Gastroesophageal sphincter (tissue), 4 donors: ENCODE results near the gene NR4A3. TPM values are rescaled to one million over a fixed set of nuclear protein-coding genes. Genes with fewer than 3 reads are reported as not detected.
A peak's percentile ranks its signal among the peaks of the same experiment; 100 is the strongest.

ENCODE experiments used
- ATAC-seq: fragments of 150-250 bp; one replicate; pipeline ENCODE4 v1.9.1; 2016; ENCODE audit warnings: mild to moderate bottlenecking, moderate library complexity
- H3K27ac ChIP-seq, 4 donors: fragments of 200-600 bp; sonication (generic) in 3 of 4; 1 replicate in 3 of 4; 2 replicates in 1 of 4; pipeline ENCODE4 v1.5.1; 2016 to 2019
- H3K27me3 ChIP-seq: fragments of 200-600 bp; sonication (generic); one replicate; pipeline ENCODE4 v1.5.1; 2019
- H3K36me3 ChIP-seq, 2 donors: fragments of 200-600 bp; sonication (generic); one replicate each; pipeline ENCODE4 v1.5.1; 2019; ENCODE audit warnings: control low read depth in 1 of 2
- H3K4me1 ChIP-seq, 3 donors: fragments of 200-600 bp; sonication (generic); 1 replicate in 2 of 3; 2 replicates in 1 of 3; pipeline ENCODE4 v1.5.1; 2016 to 2019; ENCODE audit warnings: control low read depth in 2 of 3
- H3K4me3 ChIP-seq, 2 donors: fragments of 200-600 bp; sonication (generic); one replicate each; pipeline ENCODE4 v1.5.1; 2019; ENCODE audit warnings: mild to moderate bottlenecking in 1 of 2, moderate library complexity in 1 of 2
- H3K9me3 ChIP-seq, 3 donors: fragments of 200-600 bp; sonication (generic); one replicate each; pipeline ENCODE4 v1.5.1; 2017 to 2019; ENCODE audit warnings: control low read depth in 2 of 3
- CTCF ChIP-seq, 4 experiments: fragments of 200-600 bp in 2 of 4; fragments of 450-650 bp in 2 of 4; sonication (generic) in 1 of 4; IDR thresholded peaks; one replicate each; pipeline ENCODE4 v1.5.1; 2017 to 2019; ENCODE audit warnings: antibody characterized with exemption in 4 of 4, mild to moderate bottlenecking in 2 of 4, moderate library complexity in 2 of 4
- EP300 ChIP-seq: sonication (generic); formaldehyde crosslinking; IDR thresholded peaks from one replicate; pipeline ENCODE4 v1.6.1; 2017; ENCODE audit warnings: antibody characterized with exemption, mild to moderate bottlenecking
- POLR2A ChIP-seq, 2 donors: fragments of 450-650 bp; IDR thresholded peaks; one replicate each; pipeline ENCODE4 v1.6.1; 2017; ENCODE audit warnings: antibody characterized with exemption in 2 of 2, mild to moderate bottlenecking in 2 of 2, moderate library complexity in 1 of 2
- POLR2AphosphoS5 ChIP-seq: sonication (generic); formaldehyde crosslinking; IDR thresholded peaks from one replicate; pipeline ENCODE4 v1.6.1; 2017; ENCODE audit warnings: antibody characterized with exemption
- WGBS, 2 donors: methylation state at CpG; one replicate each; pipeline ENCODE4 v1.1.5; 2018; ENCODE audit warnings: low coverage in 1 of 2; 5-methylcytosine and 5-hydroxymethylcytosine counted together
- total RNA-seq, 4 donors: library from RNA; depleted of rRNA; stranded (reverse); fragments of >200 nt; gene quantifications; one replicate each; pipeline ENCODE4 v1.1.0, GENCODE V29; 2016

The NR4A3 gene
- total RNA-seq, 4 donors from 2014 or later, result 0.52 to 51.2 (median 2.0) TPM

- ATAC-seq, result no peak
- no peaks in the 10 kb centered on the region for H3K36me3 ChIP-seq
- no peak for TF ChIP-seq POLR2AphosphoS5
- TF ChIP-seq CTCF (IDR thresholded peaks at IDR 0.05), result no peak
- TF ChIP-seq EP300, result no peak
- no peak for TF ChIP-seq POLR2A (IDR thresholded peaks at IDR 0.05)
- 80 to 100% methylated on average over 1 of the region's 1 CpG for WGBS, 2 donors
- no peaks in the 10 kb centered on the region for H3K27me3 ChIP-seq
- H3K27ac ChIP-seq, result no peak overlapping the region
- H3K4me1 ChIP-seq, result no peaks in the 10 kb centered on the region
- no peaks in the 10 kb centered on the region for H3K9me3 ChIP-seq
- no peak overlapping the region for H3K4me3 ChIP-seq
Observed at GRCh38 chr9:99796231-99796630, 25.5 kb upstream of the NR4A3 start.

GRCh38 chr9:99801775-99802174 is 19.9 kb upstream of the NR4A3 start:
- Histone ChIP-seq H3K27me3 (no peaks in the 10 kb centered on the region), H3K36me3 (no peaks in the 10 kb centered on the region), H3K4me1 (no peaks in the 10 kb centered on the region), H3K9me3 (no peaks in the 10 kb centered on the region), H3K4me3 (no peak overlapping the region), H3K27ac (no peak overlapping the region)
- TF ChIP-seq CTCF (IDR thresholded peaks at IDR 0.05) (no peak), EP300 (no peak), POLR2A (IDR thresholded peaks at IDR 0.05) (no peak), POLR2AphosphoS5 (no peak)
- 100% methylated on average over 3 of the region's 3 CpGs for WGBS, 2 donors
- ATAC-seq, result no peak

- TF ChIP-seq POLR2AphosphoS5 (no peak), CTCF (IDR thresholded peaks at IDR 0.05) (no peak), EP300 (no peak), POLR2A (IDR thresholded peaks at IDR 0.05) (no peak)
- Histone ChIP-seq H3K27ac (no peak overlapping the region), H3K27me3 (no peaks in the 10 kb centered on the region), H3K4me3 (no peak overlapping the region), H3K36me3 (no peaks in the 10 kb centered on the region), H3K9me3 (no peaks in the 10 kb centered on the region), H3K4me1 (peaks cover 0 to 10% (median 0%) of the 10 kb centered on the region in 3 donors)
- ATAC-seq, result no peak
- 88 to 91% methylated on average over 2 of the region's 2 CpGs for WGBS, 2 donors
Observed at GRCh38 chr9:99803694-99804093, 18.0 kb upstream of the NR4A3 start.

- Histone ChIP-seq H3K27me3 (no peaks in the 10 kb centered on the region), H3K27ac (no peak overlapping the region), H3K4me3 (no peak overlapping the region), H3K4me1 (peaks cover 0 to 10% (median 0%) of the 10 kb centered on the region in 3 donors), H3K36me3 (no peaks in the 10 kb centered on the region), H3K9me3 (no peaks in the 10 kb centered on the region)
- ATAC-seq, result no peak
- 19 to 28% methylated on average over 4 of the region's 4 CpGs for WGBS, 2 donors
- no peak for TF ChIP-seq EP300
- peak; percentile 46 to 77 (median 50) for TF ChIP-seq CTCF (IDR thresholded peaks at IDR 0.05)
Observed at GRCh38 chr9:99807276-99807852, 14.3 kb upstream of the NR4A3 start.

GRCh38 chr9:99807956-99808355 is 13.7 kb upstream of the NR4A3 start:
- TF ChIP-seq EP300 (no peak), POLR2A (IDR thresholded peaks at IDR 0.05) (no peak), POLR2AphosphoS5 (no peak), CTCF (IDR thresholded peaks at IDR 0.05) (no peak)
- no peaks in the 10 kb centered on the region for H3K27me3 ChIP-seq
- no peak overlapping the region for H3K4me3 ChIP-seq
- no peaks in the 10 kb centered on the region for H3K36me3 ChIP-seq
- ATAC-seq, result no peak
- H3K9me3 ChIP-seq, result no peaks in the 10 kb centered on the region
- H3K27ac ChIP-seq, result no peak overlapping the region
- H3K4me1 ChIP-seq, result peaks cover 0 to 10% (median 0%) of the 10 kb centered on the region in 3 donors
